Fibroblast of the conjunctiva (primary cell): ENCODE measurements around the gene HRH1.
A peak's percentile ranks its signal among the peaks of the same experiment; 100 is the strongest.
"Not testable (repeated sequence)": the region's sequence is repeated elsewhere in the genome, so short reads cannot be mapped to it uniquely, and the experiment has no call there.

ENCODE experiments used
- DNase-seq: peaks from one replicate; pipeline ENCODE4 v3.0.0-alpha.2; 2010; ENCODE audit warnings: low read depth

Gene HRH1

GRCh38 chr3:11170052-11170770, 15.9 kb downstream of the HRH1 start:
- no peak for DNase-seq

GRCh38 chr3:11172096-11172690, 17.9 kb downstream of the HRH1 start:
- no peak for DNase-seq

GRCh38 chr3:11173828-11174465, 19.7 kb downstream of the HRH1 start:
- no peak for DNase-seq

- no peak for DNase-seq
Observed at GRCh38 chr3:11178421-11178820, 24.1 kb downstream of the HRH1 start.

- not testable (repeated sequence) for DNase-seq
Observed at GRCh38 chr3:11184328-11184969, 30.2 kb downstream of the HRH1 start.

GRCh38 chr3:11185144-11185543, 30.9 kb downstream of the HRH1 start:
- DNase-seq, result no peak

GRCh38 chr3:11185564-11186317, 31.4 kb downstream of the HRH1 start:
- DNase-seq, result peak; percentile 86

- no peak for DNase-seq
Observed at GRCh38 chr3:11186318-11186692, 32.0 kb downstream of the HRH1 start.

- peak; percentile 45 for DNase-seq
Observed at GRCh38 chr3:11186771-11187191, 32.5 kb downstream of the HRH1 start.

GRCh38 chr3:11187681-11188080, 33.4 kb downstream of the HRH1 start:
- peak; percentile 46 for DNase-seq

GRCh38 chr3:11188231-11188630, 33.9 kb downstream of the HRH1 start:
- DNase-seq, result no peak

GRCh38 chr3:11195201-11195600, 40.9 kb downstream of the HRH1 start:
- no peak for DNase-seq

- peak; percentile 43 for DNase-seq
Observed at GRCh38 chr3:11195721-11196332, 41.5 kb downstream of the HRH1 start.

GRCh38 chr3:11197484-11197883, 43.2 kb downstream of the HRH1 start:
- no peak for DNase-seq

GRCh38 chr3:11198070-11198469, 43.8 kb downstream of the HRH1 start:
- no peak for DNase-seq

- no peak for DNase-seq
Observed at GRCh38 chr3:11198495-11198894, 44.2 kb downstream of the HRH1 start.

GRCh38 chr3:11199902-11200845, 45.9 kb downstream of the HRH1 start:
- DNase-seq, result no peak

GRCh38 chr3:11201251-11202019, 47.1 kb downstream of the HRH1 start:
- no peak for DNase-seq

- no peak for DNase-seq
Observed at GRCh38 chr3:11203961-11204360, 49.7 kb downstream of the HRH1 start.
